Measurements from ENCODE around the gene NRCAM.

GRCh38 chr7:108467391-108467790, 11.2 kb upstream of the NRCAM start:
- TF ChIP-seq POLR2A (IDR thresholded peaks at IDR 0.05), result no peak
- no peak for TF ChIP-seq CTCF (IDR thresholded peaks at IDR 0.05)

Data from vagina (tissue), 2 donors.